Type B pancreatic cell (in vitro differentiated cells): ENCODE results near the gene ARMCX6. TPM values are rescaled to one million over a fixed set of nuclear protein-coding genes. Genes with fewer than 3 reads are reported as not detected.

Experiments
- DNase-seq: peaks from one replicate; pipeline ENCODE4 v3.0.0; 2021; ENCODE audit warnings: mixed read lengths; ENCODE audit not compliant: unreplicated experiment; ENCODE audit errors: extremely low spot score
- H3K27ac Mint-ChIP-seq: 2 replicates; pipeline ENCODE4 v1.8.0; 2021; ENCODE audit warnings: mild to moderate bottlenecking, mixed read lengths
- H3K27me3 Mint-ChIP-seq: 2 replicates; pipeline ENCODE4 v1.8.0; 2021; ENCODE audit warnings: mixed read lengths
- H3K36me3 Mint-ChIP-seq: 2 replicates; pipeline ENCODE4 v1.8.0; 2021; ENCODE audit warnings: mixed read lengths
- H3K4me1 Mint-ChIP-seq: one replicate; pipeline ENCODE4 v1.8.0; 2021; ENCODE audit warnings: mixed read lengths; ENCODE audit not compliant: unreplicated experiment
- H3K4me3 Mint-ChIP-seq: 2 replicates; pipeline ENCODE4 v1.8.0; 2021; ENCODE audit warnings: mild to moderate bottlenecking, mixed read lengths
- H3K9me3 Mint-ChIP-seq: 2 replicates; pipeline ENCODE4 v1.8.0; 2021; ENCODE audit warnings: mixed read lengths
- long read RNA-seq: library from polyadenylated mRNA; unstranded; transcript quantifications from one replicate; pipeline ENCODE4 v2.0.0, GENCODE V29; 2020
- total RNA-seq: library from RNA; stranded (reverse); gene quantifications from 2 replicates; pipeline ENCODE4 v1.2.1, GENCODE V29; 2021; ENCODE audit warnings: low replicate concordance
- TF ChIP-seq, protein P1 (sequence below): fragments of 200-600 bp; sonication (generic); conservative IDR thresholded peaks from 2 replicates; pipeline ENCODE4 v1.5.0; 2021; ENCODE audit warnings: antibody characterized with exemption, mild to moderate bottlenecking

The ARMCX6 gene
- total RNA-seq = 60.5 and 64.9 TPM in 2 replicates
- long read RNA-seq, transcript ARMCX6-206 (4 exons, 846 nt) = minor isoform, 17 of 109 reads
- long read RNA-seq, transcript ARMCX6-201 (3 exons, 1,846 nt) = major isoform, 85 of 109 reads
- long read RNA-seq, partial matches to known transcripts = 3 of 109 reads
- long read RNA-seq, other reads (novel, unspliced or antisense) = 4 of 109 reads

DNA sequence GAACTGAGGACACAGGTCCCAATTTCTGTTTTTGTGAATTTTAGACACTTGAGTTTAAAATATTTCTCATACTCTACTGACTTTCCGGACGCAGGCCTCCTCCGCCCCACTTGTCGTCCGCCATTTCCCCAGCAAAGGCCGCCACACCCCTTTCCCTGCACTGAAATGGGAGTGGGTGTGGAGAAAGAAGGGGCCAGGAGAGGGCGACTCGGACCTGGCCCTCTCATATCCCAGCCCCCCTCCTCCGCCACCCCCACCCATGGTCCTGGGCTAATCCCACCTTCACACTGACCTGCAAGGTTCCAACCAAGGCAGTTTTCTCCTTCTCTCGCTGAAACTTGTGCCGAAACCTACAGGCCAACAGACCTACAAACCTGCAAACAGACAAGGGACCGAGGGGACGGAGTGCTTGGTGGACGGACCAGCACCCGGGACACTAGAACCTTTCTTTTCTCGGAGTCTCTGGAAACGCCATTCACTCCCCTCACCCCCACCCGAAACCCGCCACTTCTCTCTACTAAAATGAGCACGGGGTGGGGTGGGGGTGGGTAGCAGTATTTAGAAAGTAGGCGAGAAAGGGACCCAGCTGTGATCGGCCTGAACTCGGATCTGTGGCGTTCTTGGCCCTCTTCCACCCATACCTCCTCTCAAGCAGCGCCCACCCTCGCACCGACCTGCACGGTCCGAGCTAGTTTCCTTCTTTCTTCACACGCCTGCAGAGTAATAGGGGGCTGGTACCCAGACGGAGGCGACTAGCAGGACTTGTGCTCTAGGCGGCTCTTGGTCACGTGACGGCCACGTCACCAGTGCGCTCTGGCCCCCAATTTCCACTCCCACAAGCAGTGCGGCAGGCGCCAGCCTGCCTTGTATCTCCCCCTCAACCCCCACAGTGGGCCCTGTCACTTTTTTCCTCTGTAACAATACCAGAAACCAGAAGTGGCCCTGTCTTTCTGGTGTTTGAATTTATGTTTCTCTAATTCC lies at the start of gene ARMCX6:
TSS of gene ARMCX6 (minus strand) at position 790 of the 981 bp plus-strand sequence. CDS start 1,380 bp downstream, outside the sequence.
- TF ChIP-seq, protein P1, sequence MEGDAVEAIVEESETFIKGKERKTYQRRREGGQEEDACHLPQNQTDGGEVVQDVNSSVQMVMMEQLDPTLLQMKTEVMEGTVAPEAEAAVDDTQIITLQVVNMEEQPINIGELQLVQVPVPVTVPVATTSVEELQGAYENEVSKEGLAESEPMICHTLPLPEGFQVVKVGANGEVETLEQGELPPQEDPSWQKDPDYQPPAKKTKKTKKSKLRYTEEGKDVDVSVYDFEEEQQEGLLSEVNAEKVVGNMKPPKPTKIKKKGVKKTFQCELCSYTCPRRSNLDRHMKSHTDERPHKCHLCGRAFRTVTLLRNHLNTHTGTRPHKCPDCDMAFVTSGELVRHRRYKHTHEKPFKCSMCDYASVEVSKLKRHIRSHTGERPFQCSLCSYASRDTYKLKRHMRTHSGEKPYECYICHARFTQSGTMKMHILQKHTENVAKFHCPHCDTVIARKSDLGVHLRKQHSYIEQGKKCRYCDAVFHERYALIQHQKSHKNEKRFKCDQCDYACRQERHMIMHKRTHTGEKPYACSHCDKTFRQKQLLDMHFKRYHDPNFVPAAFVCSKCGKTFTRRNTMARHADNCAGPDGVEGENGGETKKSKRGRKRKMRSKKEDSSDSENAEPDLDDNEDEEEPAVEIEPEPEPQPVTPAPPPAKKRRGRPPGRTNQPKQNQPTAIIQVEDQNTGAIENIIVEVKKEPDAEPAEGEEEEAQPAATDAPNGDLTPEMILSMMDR = peak; percentile 55
- peaks cover 5% of the 10 kb centered on the region for H3K36me3 Mint-ChIP-seq
- H3K4me3 Mint-ChIP-seq = peak within 1 kb of the TSS; percentile 93
- peak within 1 kb of the TSS; percentile 91 for H3K27ac Mint-ChIP-seq
- H3K27me3 Mint-ChIP-seq = no peaks in the 10 kb centered on the region
- H3K9me3 Mint-ChIP-seq = no peaks in the 10 kb centered on the region
- peaks cover 12% of the 10 kb centered on the region for H3K4me1 Mint-ChIP-seq
- no peak for DNase-seq

DNA sequence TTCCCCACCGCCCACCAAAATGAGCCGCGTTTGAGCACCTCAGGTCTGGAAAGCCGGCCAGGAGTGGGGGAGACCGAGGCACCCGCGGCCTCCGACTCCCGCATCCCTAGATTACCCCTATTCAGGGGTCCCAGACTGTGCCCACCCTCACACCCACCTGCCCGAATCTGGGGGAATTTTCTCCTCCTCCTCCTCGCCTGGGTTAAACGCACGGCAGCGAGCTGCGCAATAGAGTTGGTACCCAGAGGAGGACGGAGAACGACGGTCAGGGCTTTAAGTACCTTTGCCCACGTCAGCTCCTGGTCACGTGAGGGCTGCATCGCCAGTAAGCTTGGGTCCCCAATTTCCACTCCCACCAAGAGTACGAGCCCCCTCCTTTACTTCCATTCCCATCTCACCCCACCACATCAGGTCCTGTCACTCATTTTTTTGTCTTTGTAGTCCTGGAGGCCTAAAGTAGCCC lies 41.8 kb upstream of the ARMCX6 start, which contains the start of gene ARMCX2:
TSS of gene ARMCX2 (minus strand) at position 250 of the 463 bp plus-strand sequence. CDS start 2,262 bp downstream, outside the sequence.
- no peaks in the 10 kb centered on the region for H3K9me3 Mint-ChIP-seq

DNA sequence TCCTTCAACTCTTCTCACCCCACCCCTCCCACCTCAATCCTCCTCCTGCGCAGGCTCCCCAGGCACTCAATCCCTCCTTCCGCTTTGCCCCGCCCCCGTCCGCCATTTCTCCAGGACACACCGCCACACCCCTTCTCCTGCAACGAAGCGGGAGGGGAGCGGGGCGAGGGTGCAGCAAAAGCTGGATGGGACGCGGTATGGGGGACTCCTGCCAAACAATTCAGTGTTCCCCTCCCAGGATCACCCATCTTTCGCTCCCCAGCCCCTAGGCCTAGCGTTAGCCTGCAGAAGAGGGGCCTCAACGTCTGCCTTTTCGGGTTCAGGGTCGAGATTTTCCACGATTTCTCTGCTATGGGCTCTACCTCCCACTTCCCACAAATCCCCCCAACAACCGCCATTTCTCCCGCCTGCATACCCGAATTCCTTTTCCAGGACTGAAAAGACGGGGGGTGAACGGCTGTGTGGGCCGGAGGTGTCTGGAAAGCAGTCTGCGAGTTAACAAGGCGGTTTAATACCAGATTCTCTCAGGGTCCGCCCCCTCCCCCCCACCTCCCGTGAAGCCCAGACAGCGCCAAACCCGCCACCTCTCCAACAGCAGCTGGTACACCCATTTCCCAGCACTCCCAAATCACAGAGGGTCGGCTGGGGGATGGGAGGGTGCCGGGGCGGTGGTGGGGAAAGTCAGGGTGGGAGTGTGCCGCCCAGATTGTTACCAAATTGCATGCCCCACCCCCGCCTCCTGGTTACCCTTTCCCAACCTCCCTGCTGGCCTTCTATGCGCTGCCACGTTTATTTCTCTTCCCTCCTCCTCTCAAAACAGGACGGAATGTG lies 41.1 kb upstream of the ARMCX6 start:
- TF ChIP-seq, protein P1 = no peak
- no peak for DNase-seq
- Mint-ChIP-seq H3K27me3 (no peaks in the 10 kb centered on the region), H3K4me3 (peak overlapping the region; percentile 89), H3K27ac (no peak overlapping the region), H3K4me1 (no peaks in the 10 kb centered on the region), H3K9me3 (no peaks in the 10 kb centered on the region), H3K36me3 (no peaks in the 10 kb centered on the region)

More for the DNA sequence above, 41.8 kb upstream of the ARMCX6 start, which contains the start of gene ARMCX2:
- TF ChIP-seq, protein P1 = no peak
- Mint-ChIP-seq H3K27ac (peak within 1 kb of the TSS; percentile 70), H3K27me3 (no peaks in the 10 kb centered on the region), H3K4me1 (no peaks in the 10 kb centered on the region), H3K4me3 (peak within 1 kb of the TSS; percentile 89), H3K36me3 (no peaks in the 10 kb centered on the region)
- DNase-seq = no peak

DNA sequence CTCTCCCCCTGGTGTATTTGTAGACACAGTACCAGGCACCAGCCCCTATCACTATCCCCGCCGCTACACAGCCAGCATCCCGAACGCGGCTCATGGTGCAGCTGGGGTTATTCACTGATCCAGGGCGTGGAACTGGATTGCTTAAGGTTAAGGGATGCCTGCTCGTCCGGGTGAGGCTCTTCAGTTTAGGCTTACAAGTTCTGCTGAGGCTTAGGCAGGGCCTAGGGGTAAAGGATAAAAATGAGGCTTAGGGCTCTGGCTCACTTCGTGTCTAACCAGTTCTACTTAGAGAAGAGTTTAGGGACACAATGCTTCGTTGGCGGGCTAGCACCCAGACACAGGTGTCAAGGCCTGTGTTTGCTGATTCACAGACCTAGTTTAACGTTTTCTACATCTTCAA lies 39.7 kb upstream of the ARMCX6 start:
- no peak for DNase-seq
- Mint-ChIP-seq H3K36me3 (no peaks in the 10 kb centered on the region), H3K9me3 (no peaks in the 10 kb centered on the region), H3K27ac (no peak overlapping the region), H3K27me3 (no peaks in the 10 kb centered on the region), H3K4me1 (no peaks in the 10 kb centered on the region), H3K4me3 (no peak overlapping the region)
- TF ChIP-seq, protein P1 = no peak

DNA sequence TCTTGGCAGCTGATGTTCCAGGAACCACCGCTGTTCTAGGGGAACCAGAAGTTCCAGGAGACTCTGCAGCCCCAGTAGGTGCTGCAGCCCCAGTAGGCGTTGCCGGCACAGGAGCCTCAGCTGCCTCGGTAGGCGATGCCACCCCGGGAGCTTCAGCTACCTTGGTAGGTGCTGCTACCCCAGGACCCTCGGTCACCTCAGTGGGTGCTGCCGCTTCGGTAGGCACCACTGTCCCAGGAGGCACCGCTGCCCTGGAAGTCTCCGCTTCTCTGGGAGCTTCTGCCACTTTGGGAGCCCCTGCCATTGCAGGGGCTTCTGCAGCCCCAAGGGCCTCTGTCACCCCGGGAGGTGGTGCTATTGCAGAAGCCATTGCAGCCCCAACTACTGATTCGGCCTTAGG lies 39.0 kb upstream of the ARMCX6 start:
- no peaks in the 10 kb centered on the region for H3K27me3 Mint-ChIP-seq
- H3K36me3 Mint-ChIP-seq = no peaks in the 10 kb centered on the region
- DNase-seq = no peak
- TF ChIP-seq, protein P1 = no peak
- H3K9me3 Mint-ChIP-seq = no peaks in the 10 kb centered on the region
- H3K27ac Mint-ChIP-seq = no peak overlapping the region
- H3K4me3 Mint-ChIP-seq = no peak overlapping the region
- H3K4me1 Mint-ChIP-seq = no peaks in the 10 kb centered on the region
